GM19468 (cell line): ENCODE measurements around the gene CD300LD.

ENCODE experiments used
- ATAC-seq: cut with Tn5 transposase; IDR thresholded peaks from one replicate; pipeline ENCODE4 v1.9.1; 2021; ENCODE audit warnings: mild to moderate bottlenecking, moderate library complexity, moderate number of reproducible peaks; ENCODE audit not compliant: unreplicated experiment; ENCODE audit errors: extremely low read depth

CD300LD gene

DNA sequence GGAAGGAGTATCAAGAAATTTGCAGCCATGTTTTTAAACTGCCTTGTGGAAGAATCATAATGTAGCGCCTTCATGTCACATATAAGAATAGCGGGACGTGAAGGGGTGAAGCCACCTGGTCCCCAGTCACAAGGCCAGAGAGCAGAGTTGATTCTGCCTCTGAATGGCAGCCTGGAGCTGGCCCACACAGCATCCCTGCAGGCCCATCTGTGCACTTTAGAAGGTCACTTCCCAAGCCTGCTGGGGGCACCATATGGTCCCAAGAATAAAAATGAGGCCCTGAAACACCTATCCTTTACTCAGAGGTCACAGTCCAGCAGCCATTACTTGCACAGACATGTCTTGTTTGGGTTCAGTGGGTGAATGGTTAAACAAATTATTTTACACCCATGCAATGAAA lies 16.4 kb upstream of the CD300LD start:
- ATAC-seq, result no peak

DNA sequence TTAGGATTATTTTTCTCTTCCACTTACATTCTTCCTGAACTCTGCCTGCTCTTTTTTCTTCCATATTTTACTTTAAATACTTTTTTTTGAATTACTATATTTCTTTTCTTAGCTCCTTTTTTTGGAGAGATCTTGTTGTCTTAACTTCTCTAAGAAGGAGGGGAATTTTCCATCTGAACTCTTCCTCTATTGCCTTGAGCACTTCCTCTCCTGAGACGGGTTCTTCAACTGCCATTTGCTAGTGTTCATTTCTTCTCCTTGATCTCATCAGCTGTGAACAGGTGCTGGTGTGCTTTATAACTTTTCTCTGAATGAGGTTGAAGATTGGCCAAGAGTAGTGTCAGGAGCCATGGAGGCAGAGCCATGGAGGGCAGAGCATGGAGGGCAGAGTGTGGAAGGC lies 15.1 kb upstream of the CD300LD start:
- no peak for ATAC-seq

DNA sequence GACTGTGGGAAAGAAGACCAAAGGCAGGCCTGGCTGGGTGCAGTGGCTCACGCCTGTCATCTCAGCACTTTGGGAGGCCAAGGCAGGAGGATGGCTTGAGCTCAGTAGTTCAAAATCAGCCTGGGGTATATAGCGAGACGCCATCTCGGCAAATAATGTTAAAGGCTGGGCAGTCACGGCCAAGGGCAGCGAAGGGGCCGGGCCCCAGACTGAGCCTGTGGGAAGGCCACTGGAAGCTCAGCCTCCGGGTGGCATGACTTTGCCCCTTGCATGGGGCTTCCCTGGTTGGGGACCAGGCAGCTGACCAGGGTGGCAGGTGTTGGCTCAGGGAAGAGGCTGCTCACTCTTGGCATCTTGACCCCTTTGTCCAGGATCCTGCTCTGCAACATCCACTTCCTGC lies 14.0 kb upstream of the CD300LD start:
- ATAC-seq, result no peak

DNA sequence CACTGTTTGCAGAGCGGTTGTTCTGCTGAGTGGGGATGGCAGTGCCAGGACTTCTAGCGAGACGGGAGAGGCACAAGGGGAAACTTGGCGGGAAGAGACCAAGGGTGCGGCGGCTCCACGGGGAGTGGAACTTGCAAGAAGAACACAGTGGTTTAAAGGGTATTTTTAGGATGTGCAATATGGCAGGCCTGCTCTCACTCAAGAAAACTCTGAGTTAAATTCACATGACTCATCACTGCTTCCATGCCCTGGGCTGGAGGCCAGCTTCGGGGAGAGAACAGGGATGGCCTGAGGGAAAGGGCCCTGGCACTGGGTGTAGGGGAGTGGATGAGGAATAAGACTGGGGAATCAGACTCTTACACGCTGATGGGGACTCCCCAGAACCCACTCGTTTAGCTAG lies 13.3 kb upstream of the CD300LD start:
- no peak for ATAC-seq

DNA sequence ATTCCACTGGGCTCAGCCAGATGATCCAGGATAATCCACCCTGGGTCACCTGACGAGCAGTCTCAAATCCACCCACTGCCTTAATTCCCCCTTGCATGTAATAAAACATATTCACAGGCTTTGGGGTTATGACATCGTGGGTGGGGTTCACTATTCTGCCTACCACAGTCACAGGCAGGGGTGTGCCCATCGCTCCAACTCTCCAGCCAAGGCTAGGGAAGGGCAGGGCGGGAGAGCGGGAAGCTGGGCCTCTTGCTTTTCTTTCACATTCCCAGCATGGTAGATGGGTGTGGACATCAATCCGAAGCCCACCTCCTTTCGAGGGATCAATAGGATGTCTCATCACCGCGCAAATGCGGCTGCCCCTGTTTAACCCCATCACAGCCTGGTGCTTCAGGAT lies 12.7 kb upstream of the CD300LD start:
- ATAC-seq, result no peak

DNA sequence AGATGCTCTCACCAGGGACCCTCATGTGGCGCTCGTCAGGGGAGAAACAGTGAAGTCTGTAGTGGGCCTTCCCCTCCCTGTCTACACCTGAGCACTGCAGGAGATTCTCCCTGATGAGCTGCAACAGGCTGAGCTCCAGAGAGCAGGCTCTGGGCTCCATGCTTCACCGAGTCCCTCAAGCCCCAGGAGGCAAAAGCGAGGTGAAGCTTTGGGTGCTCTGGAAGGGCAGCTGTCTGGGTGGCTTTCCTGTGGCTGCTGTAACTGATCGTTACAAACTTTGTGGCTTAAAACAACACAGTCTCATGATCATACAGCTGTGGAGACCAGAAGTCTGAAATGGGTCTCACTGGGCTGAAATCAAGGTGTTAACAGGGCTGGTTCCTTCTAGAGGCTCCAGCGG lies 12.1 kb upstream of the CD300LD start:
- ATAC-seq, result no peak

DNA sequence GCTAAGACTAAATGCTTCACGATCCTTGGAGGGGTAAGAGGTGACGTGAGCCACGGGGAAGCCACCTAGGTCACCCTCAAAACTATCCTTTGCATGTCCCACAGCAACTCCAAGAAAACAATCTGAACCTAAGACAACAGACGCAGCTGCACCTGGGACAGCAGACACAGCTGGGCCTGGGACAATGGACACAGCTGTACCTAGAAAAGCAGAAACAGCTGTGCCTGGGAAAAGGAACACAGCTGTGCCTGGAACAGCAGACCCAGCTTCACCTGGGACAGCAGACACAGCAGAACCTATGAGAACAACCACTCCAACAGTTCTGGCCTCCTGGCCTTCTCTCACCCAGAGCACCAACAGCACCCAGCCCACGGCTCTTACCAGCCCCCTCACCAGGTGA lies 11.7 kb upstream of the CD300LD start:
- no peak for ATAC-seq

DNA sequence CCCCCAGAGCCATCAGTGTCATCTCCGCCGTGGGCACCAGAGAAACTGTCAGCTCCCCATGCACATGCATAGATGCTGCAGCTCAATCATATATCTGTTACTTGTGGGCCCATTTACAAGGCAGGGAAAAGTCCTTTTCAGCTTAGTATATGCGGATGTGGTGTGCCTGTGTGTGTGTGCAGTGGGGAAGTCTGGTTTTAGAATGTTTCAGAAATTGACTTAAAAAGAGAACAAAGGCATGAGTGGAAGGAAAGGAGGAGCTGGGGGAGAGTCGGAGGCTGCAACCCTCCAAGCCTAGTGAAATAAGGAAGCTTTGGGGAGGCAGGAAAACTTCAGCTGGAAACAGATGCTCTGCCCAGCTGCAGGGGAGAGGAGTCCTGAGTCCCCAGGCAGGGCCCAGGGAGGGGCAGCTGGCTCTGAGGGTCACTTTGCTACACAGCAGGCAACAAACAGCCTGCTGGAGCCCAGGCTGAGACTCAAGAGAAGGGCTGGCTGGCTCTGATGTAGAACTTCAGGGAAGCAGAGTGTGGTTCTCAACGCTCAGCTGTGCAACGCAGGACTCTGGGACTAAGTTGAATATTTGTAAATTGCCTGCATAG lies 11.1 kb upstream of the CD300LD start:
- no peak for ATAC-seq

DNA sequence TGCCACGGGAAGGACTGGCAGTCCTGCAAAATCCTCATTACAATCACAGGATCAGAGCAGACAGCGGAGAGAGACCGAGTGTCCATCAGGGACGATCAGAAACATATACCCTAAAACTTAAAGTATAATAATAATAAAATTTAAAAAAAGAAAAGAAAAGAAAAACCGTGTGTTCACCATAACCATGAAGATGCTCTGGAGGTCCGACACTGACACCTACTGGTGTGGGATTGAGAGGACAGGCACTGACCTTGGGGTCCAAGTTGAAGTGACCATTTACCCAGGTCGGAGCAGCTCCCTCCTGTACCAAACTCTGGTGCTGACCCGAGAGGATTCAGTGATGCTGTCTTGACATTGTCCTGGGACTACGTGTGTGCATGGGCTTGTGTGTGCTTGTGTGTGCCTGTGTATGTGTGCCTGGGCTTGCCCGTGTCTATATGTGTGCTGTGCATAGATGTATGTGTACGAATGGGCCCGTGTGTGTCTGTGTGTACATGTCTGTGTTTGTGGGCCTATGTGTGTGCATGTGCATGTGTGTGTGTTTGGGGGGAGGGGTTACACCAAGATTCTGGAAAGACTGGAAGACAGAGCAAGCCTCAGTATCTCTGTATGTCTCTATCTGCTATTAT lies 10.0 kb upstream of the CD300LD start:
- no peak for ATAC-seq

DNA sequence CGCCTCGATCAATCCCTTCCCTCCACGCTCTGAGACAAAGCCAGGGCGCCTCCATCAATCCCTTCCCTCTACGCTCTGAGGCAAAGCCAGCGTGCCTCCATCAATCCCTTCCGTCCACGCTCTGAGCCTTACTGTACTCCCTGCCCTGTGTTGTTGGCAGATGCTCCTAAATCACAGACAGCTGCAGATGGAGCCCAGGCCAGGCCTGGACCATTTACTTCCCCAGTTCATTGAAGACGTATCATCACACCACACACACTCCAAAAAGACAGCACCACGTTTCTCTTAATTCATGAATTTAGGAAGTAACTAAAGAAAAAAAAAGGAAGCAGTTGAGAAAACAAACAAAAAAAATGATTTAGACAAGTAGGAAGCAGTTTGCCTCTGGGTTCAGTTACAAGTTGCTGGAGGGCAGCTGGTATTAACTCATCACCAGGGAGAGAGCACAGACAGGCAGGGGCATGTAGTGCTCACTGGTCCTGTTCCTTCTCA lies 7.4 kb upstream of the CD300LD start:
- ATAC-seq, result no peak

DNA sequence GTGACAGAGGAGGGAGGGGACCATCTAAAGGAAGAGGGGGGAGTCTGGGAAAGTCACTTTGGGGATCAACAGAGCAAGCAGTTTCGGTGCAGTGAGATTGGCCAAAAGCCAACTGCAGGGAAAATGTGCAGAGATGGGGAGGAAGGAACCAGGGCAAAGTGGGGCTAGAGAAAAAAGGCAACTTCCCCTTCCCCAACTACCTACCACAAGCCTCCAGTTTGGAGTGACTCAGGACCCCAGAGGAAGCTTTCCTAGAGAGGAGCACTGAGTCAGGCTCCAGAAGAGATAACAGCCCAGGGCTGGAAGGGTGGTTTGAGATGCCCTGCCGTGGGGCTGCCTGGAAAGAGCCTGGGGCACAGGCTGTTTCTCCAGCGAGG lies 6.9 kb upstream of the CD300LD start:
- ATAC-seq, result no peak

DNA sequence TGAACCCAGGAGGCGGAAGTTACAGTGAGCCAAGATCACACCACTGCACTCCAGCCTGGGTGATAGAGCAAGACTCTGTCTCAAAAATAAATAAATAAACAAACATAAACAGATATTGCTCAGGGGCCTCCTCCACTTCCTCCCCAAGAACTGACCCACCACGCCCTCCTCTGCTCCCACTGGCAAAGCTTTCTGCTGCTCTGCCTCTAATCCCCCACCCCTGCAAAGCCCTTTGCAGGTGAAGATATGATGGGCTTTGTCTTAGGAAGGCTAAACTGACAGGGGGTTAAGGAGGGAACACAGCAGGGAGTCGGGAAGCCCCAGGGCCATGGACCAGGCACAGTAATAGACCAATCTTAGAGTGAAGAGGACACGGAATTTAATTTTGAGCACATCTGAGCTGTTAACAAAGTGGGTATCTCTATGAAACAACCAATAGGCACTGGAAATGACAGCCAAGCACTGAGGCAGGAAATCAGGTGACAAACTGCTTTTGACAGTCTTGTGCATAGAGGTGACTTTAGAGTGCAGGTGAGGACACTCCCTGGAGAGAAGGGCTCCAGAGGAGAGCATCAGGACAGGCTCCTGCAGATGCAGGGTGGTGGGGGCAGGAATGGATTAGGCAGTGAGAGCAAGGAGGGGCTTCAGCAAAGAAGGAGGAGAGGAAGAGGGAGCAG lies 6.4 kb upstream of the CD300LD start:
- no peak for ATAC-seq

DNA sequence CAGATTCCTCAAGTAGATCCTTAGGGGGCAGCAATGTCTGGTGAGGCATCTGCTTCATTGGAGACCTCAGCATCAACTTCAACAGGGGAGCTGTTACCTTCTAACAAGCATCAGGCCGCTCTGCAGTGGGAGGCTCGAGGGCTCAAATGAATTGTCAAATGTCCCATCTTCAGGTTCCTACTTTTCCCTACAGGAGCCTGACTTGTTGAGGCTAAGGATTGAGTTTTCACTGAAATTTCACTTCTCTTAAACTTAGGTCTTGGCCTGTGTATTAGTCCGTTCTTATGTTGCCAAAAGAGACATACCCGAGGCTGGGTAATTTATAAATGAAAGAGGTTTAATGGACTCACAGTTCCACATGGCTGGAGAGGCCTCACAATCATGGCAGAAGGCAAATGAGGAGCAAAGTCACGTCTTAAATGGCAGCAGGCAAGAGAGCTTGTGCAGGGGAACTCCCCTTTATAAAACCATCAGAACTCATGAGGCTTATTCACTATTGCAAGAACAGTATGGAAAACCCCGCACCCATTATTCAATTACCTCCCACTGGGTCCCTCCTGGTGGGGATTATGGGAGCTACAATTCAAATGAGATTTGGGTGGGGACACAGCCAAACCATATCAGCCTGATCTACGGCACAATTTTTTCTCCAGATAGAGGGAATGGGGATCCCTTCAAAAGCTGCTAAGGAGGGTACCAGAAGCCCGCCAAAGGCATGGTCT lies 5.1 kb upstream of the CD300LD start:
- ATAC-seq, result no peak

DNA sequence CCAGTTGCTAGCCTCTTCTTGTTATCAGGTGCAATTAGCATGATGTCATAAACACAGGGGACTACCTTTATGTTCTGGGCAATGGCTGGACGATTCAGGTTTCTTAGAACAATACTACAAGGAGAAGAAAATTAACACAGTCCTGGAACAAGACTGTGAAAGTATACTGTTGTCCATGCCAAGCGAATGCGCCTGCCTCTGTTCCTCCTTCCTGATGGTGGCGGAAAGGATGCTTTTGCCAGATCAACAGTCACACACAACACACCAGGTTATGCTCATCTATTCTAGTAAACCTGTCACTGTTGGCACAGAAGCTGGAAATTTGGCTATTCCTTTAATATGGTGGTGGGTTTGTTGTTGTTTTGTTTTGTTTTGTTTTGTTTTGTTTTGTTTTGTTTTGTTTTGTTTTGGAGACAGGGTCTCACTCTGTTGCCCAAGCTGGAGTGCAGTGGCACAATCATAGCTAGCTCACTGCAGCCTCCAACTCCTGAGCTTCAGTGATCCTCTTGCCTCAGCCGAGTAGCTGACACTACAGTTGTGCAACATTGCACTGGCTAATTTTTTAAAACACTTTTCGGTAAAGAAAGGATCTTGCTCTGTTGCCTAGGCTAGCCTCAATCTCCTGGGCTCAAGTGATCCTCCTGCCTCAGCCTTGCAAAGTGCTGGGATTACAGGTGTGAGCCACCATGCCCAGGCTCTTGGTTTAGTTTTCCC lies 3.1 kb upstream of the CD300LD start:
- ATAC-seq, result no peak

DNA sequence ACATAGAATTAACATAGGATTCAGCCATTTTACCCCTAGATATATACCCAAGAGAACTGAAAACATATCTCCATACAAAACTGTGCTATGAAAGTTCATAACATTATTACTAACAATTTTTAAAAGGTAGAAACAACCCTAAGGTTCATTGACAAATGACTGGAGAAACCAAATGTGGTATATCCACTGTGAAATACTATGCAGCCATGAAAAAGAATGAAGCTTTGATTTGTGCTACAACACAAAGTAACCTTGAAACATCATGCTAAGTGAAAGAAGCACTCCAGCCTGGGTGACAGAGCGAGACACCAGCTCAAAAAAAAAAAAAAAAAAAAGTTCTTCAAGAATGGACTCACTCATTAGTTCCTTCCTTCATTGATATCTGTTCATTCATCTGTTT lies 580 bp downstream of the CD300LD start:
- ATAC-seq, result no peak

DNA sequence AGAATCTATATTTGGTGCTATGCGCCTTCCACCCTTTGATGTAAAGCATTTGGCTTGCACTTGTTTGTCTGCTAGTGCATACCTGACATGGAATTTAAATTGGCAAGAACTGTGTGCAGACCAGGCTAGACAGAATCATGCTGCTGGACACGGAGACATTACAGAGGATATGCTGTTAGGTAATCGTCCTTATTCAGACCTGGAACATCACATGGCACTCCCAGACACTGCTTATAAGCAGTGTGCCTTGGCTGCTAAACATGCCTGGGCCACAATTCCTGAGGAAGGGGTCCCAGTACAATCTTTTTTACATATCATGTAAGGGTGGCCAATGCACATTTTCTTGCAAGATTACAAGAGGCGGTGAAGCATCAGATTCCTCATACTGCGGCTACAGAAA lies 6.4 kb downstream of the CD300LD start:
- ATAC-seq, result no peak

DNA sequence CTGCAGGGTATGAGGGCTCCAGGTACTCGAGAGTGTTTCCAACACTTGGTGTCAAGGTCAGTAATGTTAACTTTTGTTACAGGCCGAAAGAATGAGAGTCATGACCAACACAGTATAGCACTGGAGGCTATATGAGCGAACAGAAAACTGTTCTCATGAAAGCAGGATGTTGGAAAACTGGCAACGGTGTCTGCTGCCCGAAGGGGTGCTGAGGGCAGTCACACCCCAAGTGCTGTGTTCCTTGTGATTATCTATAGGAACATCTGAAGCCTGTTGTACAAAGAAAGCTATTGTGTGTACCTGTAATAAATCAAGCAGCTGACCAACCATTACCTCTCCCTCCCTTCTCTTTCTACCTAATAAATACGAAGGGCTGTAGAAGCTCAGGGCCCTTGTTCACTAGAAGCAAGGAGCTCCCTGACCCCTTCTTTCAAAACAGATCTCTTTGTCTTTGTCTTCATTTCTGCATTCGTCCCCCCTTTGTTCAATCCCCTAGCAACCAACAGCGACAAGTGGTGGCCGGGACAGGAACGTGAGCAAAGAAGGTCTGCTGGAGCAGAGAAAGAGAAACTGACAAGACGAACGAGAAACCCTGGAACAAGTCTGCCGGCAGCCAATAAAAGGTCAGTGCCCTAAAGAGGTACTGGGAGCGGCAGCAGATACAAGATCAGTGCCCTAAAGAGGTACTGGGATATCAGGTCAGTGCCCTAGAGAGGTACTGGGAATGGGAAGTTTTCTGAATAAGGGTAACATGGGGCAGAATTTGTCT lies 7.6 kb downstream of the CD300LD start:
- ATAC-seq, result no peak

DNA sequence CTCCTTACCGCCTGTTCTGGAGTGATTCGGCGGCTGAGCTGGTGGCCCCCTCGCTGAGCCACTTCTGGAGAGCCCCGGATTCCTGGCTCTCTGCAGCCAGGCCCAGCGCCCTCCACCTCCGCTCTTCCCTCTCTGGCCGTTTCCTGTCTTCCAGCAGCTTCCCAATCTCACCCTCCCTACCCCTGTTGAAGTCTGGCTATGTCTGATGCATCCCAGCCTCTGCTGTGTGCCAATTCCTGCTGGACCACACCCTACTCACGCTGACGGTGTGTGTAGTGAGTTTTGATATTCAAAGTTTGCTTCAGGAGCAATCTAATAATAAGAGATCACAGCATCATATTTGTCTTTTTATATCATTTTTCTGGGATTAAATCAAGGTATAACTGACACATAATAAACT lies 9.4 kb downstream of the CD300LD start:
- ATAC-seq, result no peak

DNA sequence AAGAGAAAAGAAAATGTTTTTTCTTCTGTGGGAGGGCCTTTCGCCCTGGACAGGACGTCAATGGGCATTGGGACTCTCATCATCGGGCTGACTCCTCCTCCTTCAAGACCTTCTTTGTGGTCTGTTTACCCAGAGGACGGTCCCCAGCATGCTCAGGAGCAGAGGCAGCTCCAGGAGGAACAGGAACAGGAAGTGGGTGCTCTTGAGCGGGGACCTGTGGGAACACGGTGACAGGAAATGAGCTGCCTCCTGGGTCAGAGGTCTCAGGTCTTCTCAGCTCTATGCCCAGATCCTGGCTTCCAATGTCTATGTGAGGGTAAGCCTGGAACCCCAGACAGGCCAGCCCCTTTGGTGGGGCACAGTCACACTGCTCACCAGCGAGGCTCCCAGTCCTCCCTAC lies 12.2 kb downstream of the CD300LD start:
- no peak for ATAC-seq

DNA sequence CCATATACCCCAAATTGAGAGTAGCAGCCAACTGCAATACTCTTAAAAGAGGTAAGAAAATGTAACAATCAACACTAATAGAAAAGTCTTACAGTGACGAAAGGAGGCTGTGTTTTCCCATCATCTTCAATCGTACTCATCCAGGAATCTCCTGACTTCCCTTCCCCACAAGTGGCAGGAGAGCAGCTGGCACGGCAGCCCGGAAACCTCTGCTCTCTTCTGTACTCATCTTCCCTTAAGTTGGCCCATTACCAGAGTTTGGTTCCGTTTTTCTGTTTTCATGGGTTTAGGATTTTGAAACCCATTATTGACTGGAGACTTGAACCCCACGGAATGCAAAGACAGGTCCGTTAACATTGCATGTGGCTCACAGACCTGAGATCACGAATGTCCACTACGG lies 13.1 kb downstream of the CD300LD start:
- no peak for ATAC-seq
